Activated CD8-positive, alpha-beta memory T cell treated with anti-CD3 and anti-CD28 coated beads, Interleukin-2, amount 10 ng/mL, durations not matched to agents 7 days and 5 days (primary cell): ENCODE data around the gene TRIM14. TPM values are rescaled to one million over a fixed set of nuclear protein-coding genes. Genes with fewer than 3 reads are reported as not detected.
A peak's percentile ranks its signal among the peaks of the same experiment; 100 is the strongest.

Experiments
- ATAC-seq: fragments of 150-1000 bp; cut with Tn5 transposase; one replicate; pipeline ENCODE4 v1.10.0; 2021; ENCODE audit warnings: moderate library complexity
- CTCF ChIA-PET: fragments of 350-600 bp; sonication (Branson Sonifier 250); formaldehyde crosslinking; loops from one replicate; lab custom pipeline; 2021; ENCODE audit warnings: antibody characterized with exemption; lab: Charles Lee
- DNase-seq: peaks from one replicate; pipeline ENCODE4 v3.0.0-alpha.2; 2020
- H3K27ac Mint-ChIP-seq: one replicate; pipeline ENCODE4 v1.8.0; 2021; ENCODE audit warnings: mild to moderate bottlenecking, mixed read lengths
- H3K27me3 Mint-ChIP-seq: one replicate; pipeline ENCODE4 v1.8.0; 2021; ENCODE audit warnings: mixed read lengths
- H3K36me3 Mint-ChIP-seq: one replicate; pipeline ENCODE4 v1.8.0; 2021; ENCODE audit warnings: mild to moderate bottlenecking, mixed read lengths
- H3K4me1 Mint-ChIP-seq: one replicate; pipeline ENCODE4 v1.8.0; 2021; ENCODE audit warnings: mixed read lengths
- H3K4me3 Mint-ChIP-seq: one replicate; pipeline ENCODE4 v1.8.0; 2021; ENCODE audit warnings: mild to moderate bottlenecking, moderate library complexity, mixed read lengths
- H3K9me3 Mint-ChIP-seq: one replicate; pipeline ENCODE4 v1.8.0; 2022; ENCODE audit warnings: low read depth, mixed read lengths
- total RNA-seq, 2 experiments: library from RNA; stranded (reverse); gene quantifications; one replicate each; pipeline ENCODE4 v1.2.3, GENCODE V29; 2021

Gene TRIM14
- 100 to 1,000 TPM in 1 of 2 experiments, 10 to 100 TPM in 1; 84.6 to 128 TPM for total RNA-seq

DNA sequence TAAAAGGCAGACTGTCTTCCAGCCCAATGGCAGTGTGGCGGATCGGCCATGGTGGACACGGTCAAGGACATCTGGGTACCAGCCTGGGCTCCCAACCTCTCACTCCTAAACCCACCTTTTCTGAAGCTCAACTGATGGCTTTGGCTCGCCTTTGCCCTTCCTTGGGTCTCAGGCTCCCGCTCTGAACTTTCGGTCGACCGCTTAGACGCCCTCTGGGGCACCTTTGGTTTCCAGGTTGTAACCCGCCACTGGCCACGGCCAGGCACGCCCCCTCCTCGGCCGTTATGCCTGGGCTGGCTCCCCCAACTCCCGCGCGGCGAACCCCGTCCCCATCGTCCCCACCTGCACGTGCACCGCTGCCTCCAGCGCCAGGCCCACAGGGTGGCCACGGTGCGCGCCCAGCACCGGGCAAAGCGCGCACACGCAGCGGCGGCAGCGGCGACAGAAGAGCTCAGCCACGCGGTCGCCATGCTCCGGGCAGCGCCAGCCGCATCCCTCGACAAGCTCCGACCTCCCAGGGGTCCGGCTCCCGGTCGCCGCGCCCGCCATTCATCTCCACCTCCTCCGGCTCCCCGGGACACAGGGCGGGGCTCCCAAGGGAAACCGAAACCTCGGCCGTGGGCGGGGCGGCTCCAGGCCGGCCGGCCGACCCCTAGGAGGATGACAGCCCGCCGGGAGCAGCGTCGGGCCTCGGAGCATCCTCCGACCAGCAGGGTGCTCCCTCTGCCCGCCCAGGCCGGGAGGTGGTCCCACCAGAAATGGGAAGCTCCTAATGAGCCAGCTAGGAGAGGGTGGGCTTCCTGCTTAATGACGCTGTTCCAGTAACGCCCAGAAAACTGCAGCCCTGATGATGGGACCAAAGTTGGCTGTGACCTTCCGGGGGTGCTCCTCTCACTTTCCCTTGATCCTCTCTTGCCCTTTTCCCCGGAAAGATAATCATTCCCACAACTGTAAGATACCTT, at the start of gene TRIM14:
TSS of gene TRIM14 (minus strand) at position 583 of the 962 bp plus-strand sequence. CDS start at position 549, 34 bp downstream.
- H3K27me3 Mint-ChIP-seq = no peaks in the 10 kb centered on the region
- H3K9me3 Mint-ChIP-seq = no peaks in the 10 kb centered on the region
- H3K27ac Mint-ChIP-seq = peak within 1 kb of the TSS; percentile 91
- ATAC-seq (peak; percentile 82), DNase-seq (peak; percentile 82)
- peaks cover 17% of the 10 kb centered on the region for H3K36me3 Mint-ChIP-seq
- CTCF ChIA-PET = interaction anchor here (0.6 to 5.2 kb wide), 27 partner anchors 10 to 675 kb away, joined by 3 to 49 read pairs (median 5); partner anchors contain the start of genes CORO2A and TBC1D2
- peaks cover 45% of the 10 kb centered on the region for H3K4me1 Mint-ChIP-seq
- peak within 1 kb of the TSS; percentile 82 for H3K4me3 Mint-ChIP-seq

GRCh38 chr9:98168153-98168780, 49.2 kb upstream of the TRIM14 start:
- H3K9me3 Mint-ChIP-seq = no peaks in the 10 kb centered on the region
- no peaks in the 10 kb centered on the region for H3K36me3 Mint-ChIP-seq
- peak overlapping the region; percentile 46 for H3K4me3 Mint-ChIP-seq
- H3K27me3 Mint-ChIP-seq = no peaks in the 10 kb centered on the region
- H3K4me1 Mint-ChIP-seq = peaks cover 61% of the 10 kb centered on the region
- ATAC-seq (no peak), DNase-seq (no peak)
- CTCF ChIA-PET = interaction anchor here (0.5 to 1.3 kb wide), 3 partner anchors 37 to 95 kb away, joined by 3 to 5 read pairs (median 5); partner anchors contain the start of gene TBC1D2
- no peak overlapping the region for H3K27ac Mint-ChIP-seq

- H3K4me1 Mint-ChIP-seq = peaks cover 65% of the 10 kb centered on the region
- H3K9me3 Mint-ChIP-seq = no peaks in the 10 kb centered on the region
- no peak overlapping the region for H3K27ac Mint-ChIP-seq
- no peak overlapping the region for H3K4me3 Mint-ChIP-seq
- CTCF ChIA-PET = no interaction called here
- no peak for DNase-seq
- H3K36me3 Mint-ChIP-seq = no peaks in the 10 kb centered on the region
- H3K27me3 Mint-ChIP-seq = no peaks in the 10 kb centered on the region
- ATAC-seq = no peak
Observed at GRCh38 chr9:98164912-98165311, 45.9 kb upstream of the TRIM14 start.

- DNase-seq (no peak), ATAC-seq (no peak)
- H3K36me3 Mint-ChIP-seq = no peaks in the 10 kb centered on the region
- no peaks in the 10 kb centered on the region for H3K27me3 Mint-ChIP-seq
- H3K9me3 Mint-ChIP-seq = no peaks in the 10 kb centered on the region
- no peak overlapping the region for H3K4me3 Mint-ChIP-seq
- H3K27ac Mint-ChIP-seq = no peak overlapping the region
- CTCF ChIA-PET = interaction anchor here (1.2 to 1.8 kb wide), 2 partner anchors 13 to 94 kb away, joined by 3 read pairs; no protein-coding TSS in a partner anchor
- H3K4me1 Mint-ChIP-seq = peaks cover 60% of the 10 kb centered on the region
Observed at GRCh38 chr9:98162613-98163012, 43.6 kb upstream of the TRIM14 start.

DNA sequence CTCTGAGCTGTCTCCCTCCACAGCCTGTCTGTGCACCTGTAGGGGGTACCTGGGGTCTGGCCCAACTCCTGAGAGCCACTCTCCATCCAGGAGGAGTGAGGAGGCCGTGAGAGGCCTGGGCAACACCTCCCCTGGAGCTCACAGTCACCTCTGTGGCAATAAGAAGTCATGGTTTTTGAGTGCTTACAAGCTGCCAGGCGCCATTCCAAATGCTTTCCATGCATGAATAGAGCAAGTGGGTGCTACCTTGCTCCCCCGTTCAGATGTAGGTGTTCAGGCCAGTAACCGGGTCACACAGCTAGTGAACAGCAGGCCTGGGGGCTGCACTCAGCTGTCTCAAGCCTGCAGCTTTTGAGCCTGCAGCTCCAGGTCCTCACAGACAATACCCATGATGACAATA, 42.8 kb upstream of the TRIM14 start:
- no peak overlapping the region for H3K27ac Mint-ChIP-seq
- CTCF ChIA-PET = interaction anchor here (1.2 to 1.8 kb wide), 2 partner anchors 12 to 95 kb away, joined by 3 read pairs; no protein-coding TSS in a partner anchor

DNA sequence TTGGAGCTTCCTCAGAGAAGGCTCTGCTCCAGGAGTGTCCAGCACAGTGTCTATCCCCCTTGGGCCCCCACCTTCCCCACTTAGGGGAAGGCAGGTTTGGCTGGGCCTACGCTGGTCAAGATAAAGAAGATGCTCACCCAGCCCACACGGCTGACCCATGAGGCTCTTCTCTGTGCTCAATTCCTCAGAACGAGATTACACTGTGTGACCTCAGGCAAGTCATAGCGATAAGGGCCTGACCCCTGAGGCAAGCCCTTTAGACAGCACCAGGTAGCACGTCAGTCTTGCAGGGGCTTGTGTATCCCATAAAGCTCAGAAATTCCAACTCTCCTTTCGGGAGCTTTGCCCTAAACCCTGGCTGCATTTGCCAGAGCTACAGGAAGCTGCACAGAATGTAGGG, 40.8 kb upstream of the TRIM14 start:
- H3K27ac Mint-ChIP-seq = no peak overlapping the region
- H3K4me1 Mint-ChIP-seq = peaks cover 41% of the 10 kb centered on the region
- H3K36me3 Mint-ChIP-seq = peaks cover 6% of the 10 kb centered on the region
- no peaks in the 10 kb centered on the region for H3K27me3 Mint-ChIP-seq
- CTCF ChIA-PET = interaction anchor here (1.3 to 1.7 kb wide), 2 partner anchors 38 to 45 kb away, joined by 3 to 5 read pairs; no protein-coding TSS in a partner anchor
- no peak overlapping the region for H3K4me3 Mint-ChIP-seq
- no peak for DNase-seq
- ATAC-seq = no peak
- H3K9me3 Mint-ChIP-seq = no peaks in the 10 kb centered on the region

More for the DNA sequence above, 42.8 kb upstream of the TRIM14 start:
- Mint-ChIP-seq H3K9me3 (no peaks in the 10 kb centered on the region), H3K36me3 (no peaks in the 10 kb centered on the region), H3K27me3 (no peaks in the 10 kb centered on the region), H3K4me1 (peaks cover 55% of the 10 kb centered on the region), H3K4me3 (no peak overlapping the region)
- DNase-seq (no peak), ATAC-seq (no peak)

- Mint-ChIP-seq H3K27ac (peak overlapping the region; percentile 25), H3K4me3 (no peak overlapping the region), H3K4me1 (peaks cover 36% of the 10 kb centered on the region), H3K27me3 (no peaks in the 10 kb centered on the region), H3K36me3 (peaks cover 6% of the 10 kb centered on the region), H3K9me3 (no peaks in the 10 kb centered on the region)
- ATAC-seq = no peak
- DNase-seq = no peak
- CTCF ChIA-PET = interaction anchor here (1.0 to 1.7 kb wide), 4 partner anchors 38 to 58 kb away, joined by 3 to 5 read pairs (median 4); no protein-coding TSS in a partner anchor
Observed at GRCh38 chr9:98159301-98159700, 40.3 kb upstream of the TRIM14 start.

- no peak overlapping the region for H3K4me3 Mint-ChIP-seq
- ATAC-seq (peak; percentile 85), DNase-seq (peak; percentile 54)
- H3K36me3 Mint-ChIP-seq = peaks cover 6% of the 10 kb centered on the region
- no peaks in the 10 kb centered on the region for H3K27me3 Mint-ChIP-seq
- CTCF ChIA-PET = interaction anchor here (1.0 to 1.1 kb wide), 2 partner anchors 45 to 57 kb away, joined by 3 to 4 read pairs; no protein-coding TSS in a partner anchor
- H3K4me1 Mint-ChIP-seq = peaks cover 25% of the 10 kb centered on the region
- peak overlapping the region; percentile 64 for H3K27ac Mint-ChIP-seq
- H3K9me3 Mint-ChIP-seq = no peaks in the 10 kb centered on the region
Observed at GRCh38 chr9:98158071-98158831, 39.2 kb upstream of the TRIM14 start.

- Mint-ChIP-seq H3K9me3 (no peaks in the 10 kb centered on the region), H3K36me3 (peaks cover 6% of the 10 kb centered on the region), H3K4me1 (peaks cover 17% of the 10 kb centered on the region), H3K27me3 (no peaks in the 10 kb centered on the region), H3K4me3 (no peak overlapping the region), H3K27ac (no peak overlapping the region)
- DNase-seq = no peak
- CTCF ChIA-PET = no interaction called here
- ATAC-seq = no peak
Observed at GRCh38 chr9:98157372-98157771, 38.4 kb upstream of the TRIM14 start.

- ATAC-seq (no peak), DNase-seq (no peak)
- Mint-ChIP-seq H3K27ac (no peak overlapping the region), H3K27me3 (no peaks in the 10 kb centered on the region), H3K4me1 (peaks cover 23% of the 10 kb centered on the region), H3K9me3 (no peaks in the 10 kb centered on the region), H3K36me3 (peaks cover 6% of the 10 kb centered on the region), H3K4me3 (no peak overlapping the region)
- CTCF ChIA-PET = no interaction called here
Observed at GRCh38 chr9:98154678-98155077, 35.7 kb upstream of the TRIM14 start.

DNA sequence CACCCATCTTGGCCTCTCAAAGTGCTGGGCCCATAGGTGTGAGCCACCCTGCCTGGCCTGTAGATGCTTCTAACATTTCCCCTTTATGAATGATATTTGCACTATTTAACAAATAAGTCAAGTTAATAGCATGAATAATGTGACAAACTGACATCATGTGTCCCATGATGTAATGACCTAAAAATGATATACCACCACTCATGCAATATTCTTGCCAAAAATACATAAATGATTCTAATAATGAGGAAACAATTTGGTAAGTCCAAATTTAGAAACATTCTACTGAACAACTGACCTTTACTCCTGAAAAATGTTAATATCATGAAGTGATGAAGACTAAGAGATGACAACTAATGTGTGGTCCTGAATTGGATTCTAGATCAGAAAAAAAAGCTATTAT, 33.5 kb upstream of the TRIM14 start:
- CTCF ChIA-PET = no interaction called here
- no peaks in the 10 kb centered on the region for H3K9me3 Mint-ChIP-seq
- H3K27me3 Mint-ChIP-seq = no peaks in the 10 kb centered on the region
- H3K4me3 Mint-ChIP-seq = no peak overlapping the region
- no peak for ATAC-seq
- peaks cover 16% of the 10 kb centered on the region for H3K4me1 Mint-ChIP-seq
- H3K27ac Mint-ChIP-seq = no peak overlapping the region
- peaks cover 6% of the 10 kb centered on the region for H3K36me3 Mint-ChIP-seq
- no peak for DNase-seq

GRCh38 chr9:98150721-98151120, 31.7 kb upstream of the TRIM14 start:
- Mint-ChIP-seq H3K4me3 (no peak overlapping the region), H3K36me3 (peaks cover 3% of the 10 kb centered on the region), H3K9me3 (no peaks in the 10 kb centered on the region), H3K27ac (no peak overlapping the region), H3K27me3 (no peaks in the 10 kb centered on the region), H3K4me1 (peaks cover 31% of the 10 kb centered on the region)
- CTCF ChIA-PET = no interaction called here
- DNase-seq (no peak), ATAC-seq (no peak)
